ENCODE data around the gene CDH23.

The CDH23 gene

DNA sequence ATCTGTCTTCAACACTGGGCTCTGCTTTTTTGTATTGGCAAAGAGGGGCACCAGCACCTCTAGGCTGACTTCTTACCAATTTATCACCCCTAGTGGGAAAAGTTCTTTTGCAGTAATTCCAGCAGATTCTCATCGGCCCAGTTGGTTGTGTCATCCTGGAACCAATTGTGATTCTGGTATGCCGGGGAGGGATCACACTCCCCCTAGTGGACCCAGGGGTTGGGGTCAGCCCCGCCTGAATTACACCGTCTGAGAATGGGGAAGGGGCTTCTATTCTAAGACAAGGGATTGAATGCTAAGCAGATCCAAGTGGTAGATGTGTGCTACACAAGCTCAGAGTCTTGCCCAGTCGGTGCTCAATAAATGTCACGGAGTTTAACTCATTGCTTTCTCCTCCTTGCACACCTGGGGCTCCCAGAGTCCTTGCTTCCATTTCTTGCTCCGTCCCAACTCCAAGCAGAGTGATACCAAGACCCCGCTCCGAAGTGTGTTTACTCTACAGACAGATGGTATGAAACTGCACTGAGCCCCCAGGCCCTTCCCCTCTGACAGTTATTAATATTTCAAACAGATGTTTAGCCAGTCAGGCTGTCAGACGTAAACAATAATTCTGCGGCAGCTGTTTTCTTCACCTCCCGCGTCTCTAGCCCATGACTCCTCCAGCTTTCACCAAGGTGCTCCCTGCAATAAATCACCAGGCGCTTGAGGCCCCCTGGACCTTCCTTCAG lies 251.0 kb downstream of the CDH23 start:
- no peak for TF ChIP-seq CTBP1 (IDR thresholded peaks at IDR 0.05; ENCODE audit: borderline replicate concordance)
- no peak for TF ChIP-seq SP1 (IDR thresholded peaks at IDR 0.05)
- no peak for TF ChIP-seq ARNT (IDR thresholded peaks at IDR 0.05)
- TF ChIP-seq FOXA1 (IDR thresholded peaks at IDR 0.05) = no peak
- TF ChIP-seq, protein P1, sequence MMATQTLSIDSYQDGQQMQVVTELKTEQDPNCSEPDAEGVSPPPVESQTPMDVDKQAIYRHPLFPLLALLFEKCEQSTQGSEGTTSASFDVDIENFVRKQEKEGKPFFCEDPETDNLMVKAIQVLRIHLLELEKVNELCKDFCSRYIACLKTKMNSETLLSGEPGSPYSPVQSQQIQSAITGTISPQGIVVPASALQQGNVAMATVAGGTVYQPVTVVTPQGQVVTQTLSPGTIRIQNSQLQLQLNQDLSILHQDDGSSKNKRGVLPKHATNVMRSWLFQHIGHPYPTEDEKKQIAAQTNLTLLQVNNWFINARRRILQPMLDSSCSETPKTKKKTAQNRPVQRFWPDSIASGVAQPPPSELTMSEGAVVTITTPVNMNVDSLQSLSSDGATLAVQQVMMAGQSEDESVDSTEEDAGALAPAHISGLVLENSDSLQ (IDR thresholded peaks at IDR 0.05) = no peak
- TF ChIP-seq BHLHE40 (IDR thresholded peaks at IDR 0.05; ENCODE audit: borderline replicate concordance) = no peak
- TF ChIP-seq FOXK2 (IDR thresholded peaks at IDR 0.05) = no peak
- TF ChIP-seq LEF1 (IDR thresholded peaks at IDR 0.05; ENCODE audit: borderline replicate concordance) = no peak
- no peak for TF ChIP-seq L3MBTL2 (conservative IDR thresholded peaks at IDR 0.05)
- no peak for TF ChIP-seq ZNF384 (IDR thresholded peaks at IDR 0.05)
- CTCF ChIA-PET = interaction anchor here (0.7 to 1.4 kb wide), 2 partner anchors 9 to 17 kb away, joined by 3 read pairs; no protein-coding TSS in a partner anchor
- DNase-seq (ENCODE audit: extremely low spot score) = peak; percentile 49
- POLR2A ChIA-PET = no interaction called here

DNA sequence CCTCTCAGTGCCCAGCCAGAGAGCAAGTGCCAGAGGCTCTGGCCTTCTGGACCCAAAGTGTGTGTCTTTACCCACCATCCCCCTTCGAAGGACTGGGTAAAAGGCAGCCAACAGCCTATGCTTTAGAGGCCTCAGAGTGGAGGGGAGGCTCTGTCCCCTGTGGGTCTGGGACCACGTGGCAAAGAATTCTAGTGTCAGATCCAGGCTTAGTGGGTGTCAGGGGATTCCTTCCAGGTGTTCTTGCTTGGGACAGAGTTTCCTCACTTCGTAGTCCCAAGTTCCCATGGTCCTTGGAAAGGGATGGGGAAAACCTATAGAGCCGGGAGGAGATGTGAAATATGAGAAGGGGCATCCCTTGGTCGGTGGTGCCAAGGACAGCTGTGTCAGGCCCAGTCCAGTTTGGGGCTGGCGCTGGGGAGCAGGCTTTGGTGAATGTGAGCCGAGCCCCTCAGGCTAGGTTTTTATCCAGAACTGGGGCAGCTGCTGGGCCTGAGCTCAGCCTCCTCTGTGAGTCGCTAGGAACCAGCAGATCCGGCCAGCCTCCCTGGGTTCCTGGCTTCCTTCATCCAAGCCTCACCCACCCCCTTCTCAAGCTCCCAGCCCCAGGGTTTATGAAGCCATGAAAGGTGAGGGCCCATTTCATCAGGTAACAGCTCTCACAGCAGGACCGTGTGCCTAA lies 251.7 kb downstream of the CDH23 start:
- ChIA-PET CTCF (interaction anchor here (0.7 kb wide), 1 partner anchor 10 kb away, joined by 3 read pairs; no protein-coding TSS in a partner anchor), POLR2A (interaction anchor here (0.8 kb wide), 1 partner anchor 27 kb away, joined by 3 read pairs; no protein-coding TSS in a partner anchor)
- TF ChIP-seq BHLHE40 (IDR thresholded peaks at IDR 0.05; ENCODE audit: borderline replicate concordance) = no peak
- TF ChIP-seq, protein P1 (IDR thresholded peaks at IDR 0.05) = no peak
- TF ChIP-seq ARNT (IDR thresholded peaks at IDR 0.05) = no peak
- TF ChIP-seq FOXA1 (IDR thresholded peaks at IDR 0.05) = no peak
- TF ChIP-seq HDGF (IDR thresholded peaks at IDR 0.05; ENCODE audit: borderline replicate concordance) = no peak
- TF ChIP-seq SP1 (IDR thresholded peaks at IDR 0.05) = no peak
- no peak for TF ChIP-seq ELF4 (IDR thresholded peaks at IDR 0.05)
- no peak for TF ChIP-seq LEF1 (IDR thresholded peaks at IDR 0.05; ENCODE audit: borderline replicate concordance)
- TF ChIP-seq FOXK2 (IDR thresholded peaks at IDR 0.05) = no peak
- TF ChIP-seq CTBP1 (IDR thresholded peaks at IDR 0.05; ENCODE audit: borderline replicate concordance) = no peak
- TF ChIP-seq ZNF384 (IDR thresholded peaks at IDR 0.05) = no peak
- TF ChIP-seq FOXM1 (IDR thresholded peaks at IDR 0.05; ENCODE audit: borderline replicate concordance) = no peak
- TF ChIP-seq SUZ12 (IDR thresholded peaks at IDR 0.05) = no peak
- TF ChIP-seq TARDBP (IDR thresholded peaks at IDR 0.05) = no peak
- no peak for TF ChIP-seq L3MBTL2 (conservative IDR thresholded peaks at IDR 0.05)
- TF ChIP-seq NFRKB (IDR thresholded peaks at IDR 0.05) = no peak
- no peak for DNase-seq (ENCODE audit: extremely low spot score)

DNA sequence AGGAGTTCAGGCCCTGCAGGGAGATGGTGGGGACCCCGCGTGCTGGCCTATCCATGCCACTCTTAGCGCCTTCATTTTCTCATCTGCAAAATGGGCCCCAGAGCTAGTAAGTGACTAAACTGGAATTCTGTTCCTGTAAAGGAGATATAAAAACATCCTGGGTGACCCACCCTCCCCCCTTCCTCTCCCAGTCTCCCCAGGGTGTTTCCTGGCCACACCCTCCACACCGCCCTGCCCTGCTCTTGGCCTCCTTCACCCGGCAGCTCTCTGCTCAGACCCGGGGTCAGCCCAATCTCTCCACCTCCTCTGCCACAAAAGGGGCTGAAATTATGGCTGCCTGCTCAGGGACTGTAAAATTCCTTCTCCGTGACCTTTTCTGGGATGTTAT lies 252.2 kb downstream of the CDH23 start:
- POLR2A ChIA-PET = interaction anchor here (0.8 kb wide), 1 partner anchor 27 kb away, joined by 3 read pairs; no protein-coding TSS in a partner anchor
- DNase-seq (ENCODE audit: extremely low spot score) = no peak
- CTCF ChIA-PET = no interaction called here
- TF ChIP-seq FOXA1 (IDR thresholded peaks at IDR 0.05) (no peak), LEF1 (IDR thresholded peaks at IDR 0.05; ENCODE audit: borderline replicate concordance) (no peak), BHLHE40 (IDR thresholded peaks at IDR 0.05; ENCODE audit: borderline replicate concordance) (no peak), FOXK2 (IDR thresholded peaks at IDR 0.05) (no peak), HDGF (IDR thresholded peaks at IDR 0.05; ENCODE audit: borderline replicate concordance) (no peak), NFRKB (IDR thresholded peaks at IDR 0.05) (no peak), SUZ12 (IDR thresholded peaks at IDR 0.05) (no peak), ZNF384 (IDR thresholded peaks at IDR 0.05) (no peak), ARNT (IDR thresholded peaks at IDR 0.05) (no peak), L3MBTL2 (conservative IDR thresholded peaks at IDR 0.05) (no peak)

DNA sequence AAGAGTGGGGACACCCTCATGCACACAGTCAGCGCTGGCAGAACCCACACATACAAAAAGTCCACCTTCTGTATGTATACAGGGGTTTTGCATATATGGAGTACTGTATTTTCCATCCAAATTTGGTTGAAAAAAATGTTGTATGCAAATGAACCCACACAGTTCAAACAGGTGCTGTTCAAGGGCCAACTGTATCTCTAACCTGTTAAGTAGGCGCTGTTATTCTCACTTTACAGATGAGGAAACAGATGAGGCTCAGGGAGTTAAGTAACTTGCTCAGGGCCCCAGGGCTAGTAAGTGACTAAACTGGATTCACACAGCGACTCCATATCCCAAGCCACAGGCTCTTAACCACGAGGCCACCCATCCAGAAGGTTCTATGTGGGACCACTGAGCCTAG lies 252.9 kb downstream of the CDH23 start:
- ChIA-PET POLR2A (no interaction called here), CTCF (no interaction called here)
- no peak for TF ChIP-seq FOXK2 (IDR thresholded peaks at IDR 0.05)
- no peak for TF ChIP-seq TARDBP (IDR thresholded peaks at IDR 0.05)
- no peak for TF ChIP-seq FOXA1 (IDR thresholded peaks at IDR 0.05)
- no peak for TF ChIP-seq L3MBTL2 (conservative IDR thresholded peaks at IDR 0.05)
- TF ChIP-seq, protein P1 (IDR thresholded peaks at IDR 0.05) = no peak
- no peak for TF ChIP-seq CTBP1 (IDR thresholded peaks at IDR 0.05; ENCODE audit: borderline replicate concordance)
- no peak for TF ChIP-seq ARNT (IDR thresholded peaks at IDR 0.05)
- TF ChIP-seq SP1 (IDR thresholded peaks at IDR 0.05) = no peak
- TF ChIP-seq FOXM1 (IDR thresholded peaks at IDR 0.05; ENCODE audit: borderline replicate concordance) = no peak
- TF ChIP-seq BHLHE40 (IDR thresholded peaks at IDR 0.05; ENCODE audit: borderline replicate concordance) = no peak
- TF ChIP-seq SUZ12 (IDR thresholded peaks at IDR 0.05) = no peak
- DNase-seq (ENCODE audit: extremely low spot score) = no peak

DNA sequence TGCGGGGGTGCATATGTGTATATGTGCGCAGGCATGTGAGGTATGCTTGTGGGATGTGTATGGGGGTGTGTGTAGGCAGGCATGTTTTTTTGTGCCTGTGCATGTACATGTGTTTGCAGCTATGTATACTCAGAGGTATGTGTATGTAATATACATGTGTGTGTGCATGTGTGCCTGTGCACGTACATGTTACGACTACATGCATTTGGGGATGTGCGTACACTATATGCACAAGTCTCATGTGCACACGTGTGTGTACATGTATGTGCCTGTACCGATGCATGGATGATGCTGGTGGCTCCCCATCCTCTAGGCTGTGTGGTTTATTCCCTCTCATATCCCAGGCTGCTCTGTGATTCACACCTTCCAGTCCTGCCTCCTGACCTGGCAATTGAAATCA lies 253.7 kb downstream of the CDH23 start:
- TF ChIP-seq LEF1 (IDR thresholded peaks at IDR 0.05; ENCODE audit: borderline replicate concordance) (no peak), ZNF384 (IDR thresholded peaks at IDR 0.05) (no peak), L3MBTL2 (conservative IDR thresholded peaks at IDR 0.05) (no peak), TARDBP (IDR thresholded peaks at IDR 0.05) (no peak), BHLHE40 (IDR thresholded peaks at IDR 0.05; ENCODE audit: borderline replicate concordance) (no peak), SP1 (IDR thresholded peaks at IDR 0.05) (no peak), FOXK2 (IDR thresholded peaks at IDR 0.05) (no peak), ELF4 (IDR thresholded peaks at IDR 0.05) (no peak), SUZ12 (IDR thresholded peaks at IDR 0.05) (no peak)
- DNase-seq (ENCODE audit: extremely low spot score) = no peak
- ChIA-PET CTCF (no interaction called here), POLR2A (no interaction called here)

Measured in HEK293T (cell line).